H9 (cell line): ENCODE results near the gene TADA1. TPM values are rescaled to one million over a fixed set of nuclear protein-coding genes. Genes with fewer than 3 reads are reported as not detected.

Experiments
- DNase-seq: peaks from one replicate; pipeline ENCODE4 v3.0.0-alpha.2; 2017
- H2AFZ ChIP-seq: one replicate; pipeline ENCODE4 v1.6.1; 2013; ENCODE audit warnings: mild to moderate bottlenecking, low read length, control low read depth, moderate library complexity
- H2AK5ac ChIP-seq: 2 replicates; pipeline ENCODE4 v1.6.1; 2013; ENCODE audit warnings: low read length, control low read depth, mixed read lengths; ENCODE audit not compliant: insufficient read length
- H2BK120ac ChIP-seq: one replicate; pipeline ENCODE4 v1.6.1; 2013; ENCODE audit warnings: low read depth, mild to moderate bottlenecking, low read length, control low read depth, inconsistent platforms; ENCODE audit not compliant: poor library complexity, severe bottlenecking
- H2BK12ac ChIP-seq: 2 replicates; pipeline ENCODE4 v1.6.1; 2013; ENCODE audit warnings: low read length, control low read depth, mixed read lengths, low read depth; ENCODE audit not compliant: insufficient read length
- H2BK15ac ChIP-seq: 2 replicates; pipeline ENCODE4 v1.6.1; 2013; ENCODE audit warnings: low read depth, low read length, control low read depth
- H2BK20ac ChIP-seq: one replicate; pipeline ENCODE4 v1.6.1; 2013; ENCODE audit warnings: low read depth, mild to moderate bottlenecking, low read length, control low read depth, inconsistent platforms; ENCODE audit not compliant: poor library complexity, severe bottlenecking
- H2BK5ac ChIP-seq: 2 replicates; pipeline ENCODE4 v1.6.1; 2013; ENCODE audit warnings: low read length, control low read depth, mixed read lengths; ENCODE audit not compliant: insufficient read length
- H3K14ac ChIP-seq: 2 replicates; pipeline ENCODE4 v1.6.1; 2013; ENCODE audit warnings: low read length, control low read depth; ENCODE audit not compliant: insufficient read depth
- H3K18ac ChIP-seq: 2 replicates; pipeline ENCODE4 v1.6.1; 2013; ENCODE audit warnings: low read depth, mild to moderate bottlenecking, mixed read lengths, low read length, control low read depth; ENCODE audit not compliant: insufficient read length
- H3K23ac ChIP-seq: 2 replicates; pipeline ENCODE4 v1.6.1; 2013; ENCODE audit warnings: low read length, control low read depth, mixed read lengths, low read depth; ENCODE audit not compliant: insufficient read length
- H3K23me2 ChIP-seq: 2 replicates; pipeline ENCODE4 v1.6.1; 2013; ENCODE audit warnings: low read depth, mild to moderate bottlenecking, mixed read lengths, low read length, control low read depth; ENCODE audit not compliant: insufficient read length, poor library complexity, severe bottlenecking
- H3K27ac ChIP-seq: 2 replicates; pipeline ENCODE4 v1.5.1; 2013; ENCODE audit warnings: low read length, control low read depth, mixed read lengths, low read depth; ENCODE audit not compliant: insufficient read length
- H3K27me3 ChIP-seq: 2 replicates; pipeline ENCODE4 v1.6.1; 2013; ENCODE audit warnings: low read length, control low read depth, inconsistent platforms; ENCODE audit not compliant: insufficient read depth
- H3K4ac ChIP-seq: 2 replicates; pipeline ENCODE4 v1.6.1; 2013; ENCODE audit warnings: low read depth, mild to moderate bottlenecking, control low read depth, inconsistent platforms, low read length, moderate library complexity
- H3K4me1 ChIP-seq: 2 replicates; pipeline ENCODE4 v1.6.1; 2013; ENCODE audit warnings: low read length, control low read depth, inconsistent platforms; ENCODE audit not compliant: insufficient read depth
- H3K4me2 ChIP-seq: 2 replicates; pipeline ENCODE4 v1.6.1; 2013; ENCODE audit warnings: low read length, control low read depth, mixed read lengths; ENCODE audit not compliant: insufficient read length, insufficient read depth
- H3K56ac ChIP-seq: 2 replicates; pipeline ENCODE4 v1.6.1; 2013; ENCODE audit warnings: low read depth, mild to moderate bottlenecking, mixed read lengths, low read length, control low read depth; ENCODE audit not compliant: insufficient read length
- H3K79me1 ChIP-seq: 2 replicates; pipeline ENCODE4 v1.6.1; 2013; ENCODE audit warnings: low read depth, mild to moderate bottlenecking, moderate library complexity, low read length, control low read depth, inconsistent platforms; ENCODE audit not compliant: insufficient read depth, poor library complexity, severe bottlenecking
- H3K79me2 ChIP-seq: 2 replicates; pipeline ENCODE4 v1.6.1; 2013; ENCODE audit warnings: low read length, control low read depth, inconsistent platforms; ENCODE audit not compliant: insufficient read depth
- H3K9ac ChIP-seq: 2 replicates; pipeline ENCODE4 v1.6.1; 2013; ENCODE audit warnings: low read length, control low read depth, mixed read lengths; ENCODE audit not compliant: insufficient read length; ENCODE audit errors: extremely low read depth
- H3K9me3 ChIP-seq: one replicate; pipeline ENCODE4 v1.6.1; 2013; ENCODE audit warnings: low read depth, low read length, inconsistent platforms; ENCODE audit not compliant: control insufficient read depth
- H3T11ph ChIP-seq: one replicate; pipeline ENCODE4 v1.6.1; 2013; ENCODE audit warnings: mild to moderate bottlenecking, low read length, control low read depth, inconsistent platforms
- H4K20me1 ChIP-seq: one replicate; pipeline ENCODE4 v1.6.1; 2013; ENCODE audit not compliant: control insufficient read depth, insufficient read length, insufficient read depth
- H4K5ac ChIP-seq: 2 replicates; pipeline ENCODE4 v1.6.1; 2013; ENCODE audit warnings: low read depth, mild to moderate bottlenecking, mixed read lengths, low read length, control low read depth; ENCODE audit not compliant: insufficient read length
- H4K8ac ChIP-seq: replicated peaks from 2 replicates; pipeline ENCODE4 v1.6.1; 2013; ENCODE audit warnings: low read length, control low read depth, mixed read lengths, low read depth; ENCODE audit not compliant: insufficient read length
- H4K91ac ChIP-seq: 2 replicates; pipeline ENCODE4 v1.6.1; 2013; ENCODE audit warnings: low read depth, mild to moderate bottlenecking, moderate library complexity, mixed read lengths, low read length, control low read depth; ENCODE audit not compliant: insufficient read length
- H3K27ac Mint-ChIP-seq, 3 experiments: 2 replicates in 2 of 3; 3 replicates in 1 of 3; pipeline ENCODE4 v1.8.0; 2020 to 2021; ENCODE audit warnings: mixed read lengths in 3 of 3, mild to moderate bottlenecking in 1 of 3, moderate library complexity in 1 of 3
- H3K27me3 Mint-ChIP-seq: 2 replicates; pipeline ENCODE4 v1.8.0; 2021; ENCODE audit warnings: low read depth, mild to moderate bottlenecking, moderate library complexity, mixed read lengths
- H3K36me3 Mint-ChIP-seq, 3 experiments: 2 replicates in 2 of 3; 3 replicates in 1 of 3; pipeline ENCODE4 v1.8.0; 2020 to 2021; ENCODE audit warnings: low read depth in 3 of 3, mixed read lengths in 3 of 3; ENCODE audit not compliant: insufficient read depth in 1 of 3
- H3K4me1 Mint-ChIP-seq, 2 experiments: 2 replicates each; pipeline ENCODE4 v1.8.0; 2020; ENCODE audit warnings: mixed read lengths in 2 of 2
- H3K4me3 Mint-ChIP-seq, 2 experiments: 2 replicates in 1 of 2; 3 replicates in 1 of 2; pipeline ENCODE4 v1.8.0; 2020 to 2021; ENCODE audit warnings: mild to moderate bottlenecking in 2 of 2, mixed read lengths in 2 of 2, moderate library complexity in 1 of 2
- H3K9me3 Mint-ChIP-seq, 2 experiments: 2 replicates in 1 of 2; 3 replicates in 1 of 2; pipeline ENCODE4 v1.8.0; 2020; ENCODE audit warnings: mild to moderate bottlenecking in 2 of 2, mixed read lengths in 2 of 2, moderate library complexity in 1 of 2
- total RNA-seq: library from RNA; stranded (reverse); gene quantifications from 2 replicates; pipeline ENCODE4 v1.2.1, GENCODE V29; 2021
- TF ChIP-seq, protein P1 (sequence below): fragments of 200-600 bp; sonication (generic); conservative IDR thresholded peaks from 3 replicates; pipeline ENCODE4 v1.8.0; 2021; ENCODE audit warnings: antibody characterized with exemption, mild to moderate bottlenecking

TADA1 gene
- total RNA-seq, 1 experiment from 2014 or later: 20.7 TPM

- Histone ChIP-seq H3K23ac (no peak overlapping the region), H4K8ac (no peak overlapping the region), H3K4me2 (no peak overlapping the region), H3K56ac (no peak overlapping the region), H3K27me3 (no peaks in the 10 kb centered on the region), H2BK20ac (no peak overlapping the region), H3K79me2 (no peaks in the 10 kb centered on the region; the same call in 1 of the 2 replicates), H2BK120ac (no peak overlapping the region), H3K4ac (no peak overlapping the region), H3K9me3 (no peaks in the 10 kb centered on the region), H2BK12ac (no peak overlapping the region), H3K27ac (no peak overlapping the region), H3K79me1 (no peaks in the 10 kb centered on the region), H3K9ac (no peak overlapping the region), H4K5ac (no peak overlapping the region), H4K91ac (no peak overlapping the region), H3K23me2 (no peaks in the 10 kb centered on the region), H2BK5ac (no peak overlapping the region), H2AFZ (no peak overlapping the region), H2AK5ac (no peak overlapping the region), H3K14ac (no peak overlapping the region), H3T11ph (no peak overlapping the region), H3K18ac (no peak overlapping the region), H3K4me1 (no peaks in the 10 kb centered on the region), H2BK15ac (no peak overlapping the region), H4K20me1 (no peaks in the 10 kb centered on the region)
- H3K4me3 Mint-ChIP-seq: no peak overlapping the region
- no peaks in the 10 kb centered on the region for H3K27me3 Mint-ChIP-seq
- peaks cover 66 to 97% (median 92%) of the 10 kb centered on the region in 3 experiments for H3K36me3 Mint-ChIP-seq
- H3K27ac Mint-ChIP-seq: no peak overlapping the region
- no peak for DNase-seq
- TF ChIP-seq, protein P1, sequence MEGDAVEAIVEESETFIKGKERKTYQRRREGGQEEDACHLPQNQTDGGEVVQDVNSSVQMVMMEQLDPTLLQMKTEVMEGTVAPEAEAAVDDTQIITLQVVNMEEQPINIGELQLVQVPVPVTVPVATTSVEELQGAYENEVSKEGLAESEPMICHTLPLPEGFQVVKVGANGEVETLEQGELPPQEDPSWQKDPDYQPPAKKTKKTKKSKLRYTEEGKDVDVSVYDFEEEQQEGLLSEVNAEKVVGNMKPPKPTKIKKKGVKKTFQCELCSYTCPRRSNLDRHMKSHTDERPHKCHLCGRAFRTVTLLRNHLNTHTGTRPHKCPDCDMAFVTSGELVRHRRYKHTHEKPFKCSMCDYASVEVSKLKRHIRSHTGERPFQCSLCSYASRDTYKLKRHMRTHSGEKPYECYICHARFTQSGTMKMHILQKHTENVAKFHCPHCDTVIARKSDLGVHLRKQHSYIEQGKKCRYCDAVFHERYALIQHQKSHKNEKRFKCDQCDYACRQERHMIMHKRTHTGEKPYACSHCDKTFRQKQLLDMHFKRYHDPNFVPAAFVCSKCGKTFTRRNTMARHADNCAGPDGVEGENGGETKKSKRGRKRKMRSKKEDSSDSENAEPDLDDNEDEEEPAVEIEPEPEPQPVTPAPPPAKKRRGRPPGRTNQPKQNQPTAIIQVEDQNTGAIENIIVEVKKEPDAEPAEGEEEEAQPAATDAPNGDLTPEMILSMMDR: no peak
- H3K4me1 Mint-ChIP-seq: peaks cover 3 to 5% of the 10 kb centered on the region in 2 experiments; a peak in 2 of 4 replicates
- no peaks in the 10 kb centered on the region for H3K9me3 Mint-ChIP-seq
Measured at GRCh38 chr1:166848193-166848592, 27.9 kb downstream of the TADA1 start.
